ENCODE measurements around the gene B4GALT1. TPM values are rescaled to one million over a fixed set of nuclear protein-coding genes. Genes with fewer than 3 reads are reported as not detected.
A peak's percentile ranks its signal among the peaks of the same experiment; 100 is the strongest.

B4GALT1 gene
- total RNA-seq, 1 experiment from 2014 or later: 31.4 TPM

- Histone ChIP-seq H3K36me3 (ENCODE audit: control insufficient read depth in 1 of 2, insufficient read depth in 2 of 2, low read length in 2 of 2) (no peaks in the 10 kb centered on the region), H3K4me1 (ENCODE audit: control insufficient read depth in 1 of 2, insufficient read depth in 2 of 2, low read length in 2 of 2) (peaks cover 38 to 61% of the 10 kb centered on the region in 2 experiments), H3K79me2 (ENCODE audit: insufficient read depth, low read length) (peaks cover 45% of the 10 kb centered on the region), H3K9me3 (ENCODE audit: control insufficient read depth in 1 of 2, insufficient read depth in 1 of 2, low read depth in 1 of 2, low read length in 2 of 2) (no peaks in the 10 kb centered on the region), H3K27ac (ENCODE audit: low read depth, low read length) (peak overlapping the region; percentile 70; the same call in 1 of the 2 replicates), H3K9me2 (ENCODE audit: insufficient read depth) (no peaks in the 10 kb centered on the region), H3K9ac (ENCODE audit: low read length) (peak overlapping the region; percentile 77), H4K20me1 (ENCODE audit: insufficient read depth) (no peaks in the 10 kb centered on the region), H3K27me3 (ENCODE audit: insufficient read depth, low read length) (no peaks in the 10 kb centered on the region), H3K4me2 (ENCODE audit: low read length) (peak overlapping the region; percentile 97), H2AFZ (ENCODE audit: low read depth, low read length, poor library complexity, severe bottlenecking) (no peak overlapping the region), H3K4me3 (replicated peaks in 1 of 2; ENCODE audit: low read depth in 1 of 2, low read length in 2 of 2) (peak overlapping the region; percentile 72 to 78)
- ChIA-PET POLR2A (interaction anchor here (1.2 kb wide), 1 partner anchor 14 kb away, joined by 4 read pairs; no protein-coding TSS in a partner anchor), CTCF (no interaction called here), RAD21 (ENCODE audit: low non-redundant PET in 1 of 2, low total read pairs in 2 of 2, uncharacterized antibody in 2 of 2, unreplicated experiment in 2 of 2) (interaction anchor here in 1 of 2 experiments (0.6 kb wide), 1 partner anchor 100 kb away, joined by 3 read pairs; no protein-coding TSS in a partner anchor)
- intact Hi-C loops (cut with micrococcal nuclease): no loop called here
- ATAC-seq: peak; percentile 59
- no peak for TF ChIP-seq ELF1 (IDR thresholded peaks at IDR 0.05; ENCODE audit: borderline replicate concordance, low read depth)
- peak; percentile 58; the same call in 1 of the 2 replicates for TF ChIP-seq ZFX (IDR thresholded peaks at IDR 0.05)
- TF ChIP-seq CTCF (IDR thresholded peaks at IDR 0.05 in 2 of 3, conservative IDR thresholded peaks at IDR 0.05 in 1 of 3; ENCODE audit: borderline replicate concordance in 1 of 3, insufficient read depth in 1 of 3, low read depth in 2 of 3, low read length in 2 of 3): no peak
- TF ChIP-seq ZBTB33 (IDR thresholded peaks at IDR 0.05; ENCODE audit: extremely low read depth, insufficient replicate concordance, low read length): no peak
- TF ChIP-seq SIN3A (IDR thresholded peaks at IDR 0.05; ENCODE audit: low read depth): no peak
- no peak for TF ChIP-seq ZNF274 (IDR thresholded peaks at IDR 0.05; ENCODE audit: low read depth, low read length)
- no peak for DNase-seq (ENCODE audit: low read depth, low spot score)
- no TSS peak for BruUV-seq (replicated peaks)
Measured at GRCh38 chr9:33166231-33167083, 679 bp downstream of the B4GALT1 start.

All from HCT116 (cell line).